Measurements from ENCODE around the gene TRIM56.
"Not testable (repeated sequence)": the region's sequence is repeated elsewhere in the genome, so short reads cannot be mapped to it uniquely, and the experiment has no call there.

Gene TRIM56

GRCh38 chr7:101106386-101106785 lies 21.1 kb downstream of the TRIM56 start:
- DNase-seq (ENCODE audit: low spot score): no peak
- in situ Hi-C loops (cut with MboI; ENCODE audit: low sequenced_read_pairs, unreplicated experiment): no loop called here
- no peak for TF ChIP-seq CTCF (IDR thresholded peaks at IDR 0.05; ENCODE audit: borderline replicate concordance, control extremely low read depth, extremely low read depth, insufficient read depth, missing control alignments)

GRCh38 chr7:101108330-101108857 lies 23.1 kb downstream of the TRIM56 start:
- peak; percentile 81 for DNase-seq (ENCODE audit: low spot score)
- TF ChIP-seq CTCF (IDR thresholded peaks at IDR 0.05; ENCODE audit: borderline replicate concordance, control extremely low read depth, extremely low read depth, insufficient read depth, missing control alignments): no peak
- in situ Hi-C loops (cut with MboI; ENCODE audit: low sequenced_read_pairs, unreplicated experiment): no loop called here

- DNase-seq (ENCODE audit: low spot score): no peak
- no peak for TF ChIP-seq CTCF (IDR thresholded peaks at IDR 0.05; ENCODE audit: borderline replicate concordance, control extremely low read depth, extremely low read depth, insufficient read depth, missing control alignments)
- in situ Hi-C loops (cut with MboI; ENCODE audit: low sequenced_read_pairs, unreplicated experiment): no loop called here
Measured at GRCh38 chr7:101108961-101109360, 23.7 kb downstream of the TRIM56 start.

GRCh38 chr7:101109368-101109767 lies 24.1 kb downstream of the TRIM56 start:
- in situ Hi-C loops (cut with MboI; ENCODE audit: low sequenced_read_pairs, unreplicated experiment): no loop called here
- DNase-seq (ENCODE audit: low spot score): no peak
- no peak for TF ChIP-seq CTCF (IDR thresholded peaks at IDR 0.05; ENCODE audit: borderline replicate concordance, control extremely low read depth, extremely low read depth, insufficient read depth, missing control alignments)

GRCh38 chr7:101111261-101111660 lies 26.0 kb downstream of the TRIM56 start:
- no peak for TF ChIP-seq CTCF (IDR thresholded peaks at IDR 0.05; ENCODE audit: borderline replicate concordance, control extremely low read depth, extremely low read depth, insufficient read depth, missing control alignments)
- DNase-seq (ENCODE audit: low spot score): no peak
- in situ Hi-C loops (cut with MboI; ENCODE audit: low sequenced_read_pairs, unreplicated experiment): no loop called here

- DNase-seq (ENCODE audit: low spot score): no peak
- in situ Hi-C loops (cut with MboI; ENCODE audit: low sequenced_read_pairs, unreplicated experiment): no loop called here
- TF ChIP-seq CTCF (IDR thresholded peaks at IDR 0.05; ENCODE audit: borderline replicate concordance, control extremely low read depth, extremely low read depth, insufficient read depth, missing control alignments): no peak
Measured at GRCh38 chr7:101112233-101112632, 27.0 kb downstream of the TRIM56 start.

- in situ Hi-C loops (cut with MboI; ENCODE audit: low sequenced_read_pairs, unreplicated experiment): not testable (repeated sequence)
Measured at GRCh38 chr7:101113140-101113539, 27.9 kb downstream of the TRIM56 start.

More at GRCh38 chr7:101113140-101113539, 27.9 kb downstream of the TRIM56 start:
- not testable (repeated sequence) for DNase-seq (ENCODE audit: low spot score)
